Effector memory CD4-positive, alpha-beta T cell (primary cell): ENCODE data around the gene CDH23.

Experiments
- DNase-seq, 3 donors: peaks; one replicate each; pipeline ENCODE4 v3.0.0-alpha.2; 2020
- H3K27ac ChIP-seq: 2 replicates; pipeline ENCODE4 v1.7.0; 2013; ENCODE audit warnings: mild to moderate bottlenecking, low read length, moderate library complexity; ENCODE audit not compliant: insufficient read depth, poor library complexity, severe bottlenecking
- H3K27me3 ChIP-seq: replicated peaks from 2 replicates; pipeline ENCODE4 v1.7.0; 2013; ENCODE audit warnings: mild to moderate bottlenecking, low read length; ENCODE audit not compliant: insufficient read depth, control insufficient read depth, poor library complexity, severe bottlenecking
- H3K36me3 ChIP-seq: 2 replicates; pipeline ENCODE4 v1.7.0; 2013; ENCODE audit warnings: mild to moderate bottlenecking, low read length, moderate library complexity; ENCODE audit not compliant: control insufficient read depth, insufficient read depth
- H3K4me1 ChIP-seq: 2 replicates; pipeline ENCODE4 v1.7.0; 2013; ENCODE audit warnings: low read length, mild to moderate bottlenecking; ENCODE audit not compliant: control insufficient read depth, insufficient read depth, poor library complexity, severe bottlenecking
- H3K4me3 ChIP-seq: 2 replicates; pipeline ENCODE4 v1.7.0; 2013; ENCODE audit warnings: low read length, low read depth, mild to moderate bottlenecking; ENCODE audit not compliant: insufficient read depth, poor library complexity, severe bottlenecking
- H3K9me3 ChIP-seq: 2 replicates; pipeline ENCODE4 v1.7.0; 2013; ENCODE audit warnings: mild to moderate bottlenecking, low read length, moderate library complexity; ENCODE audit not compliant: control insufficient read depth

The CDH23 gene

DNA sequence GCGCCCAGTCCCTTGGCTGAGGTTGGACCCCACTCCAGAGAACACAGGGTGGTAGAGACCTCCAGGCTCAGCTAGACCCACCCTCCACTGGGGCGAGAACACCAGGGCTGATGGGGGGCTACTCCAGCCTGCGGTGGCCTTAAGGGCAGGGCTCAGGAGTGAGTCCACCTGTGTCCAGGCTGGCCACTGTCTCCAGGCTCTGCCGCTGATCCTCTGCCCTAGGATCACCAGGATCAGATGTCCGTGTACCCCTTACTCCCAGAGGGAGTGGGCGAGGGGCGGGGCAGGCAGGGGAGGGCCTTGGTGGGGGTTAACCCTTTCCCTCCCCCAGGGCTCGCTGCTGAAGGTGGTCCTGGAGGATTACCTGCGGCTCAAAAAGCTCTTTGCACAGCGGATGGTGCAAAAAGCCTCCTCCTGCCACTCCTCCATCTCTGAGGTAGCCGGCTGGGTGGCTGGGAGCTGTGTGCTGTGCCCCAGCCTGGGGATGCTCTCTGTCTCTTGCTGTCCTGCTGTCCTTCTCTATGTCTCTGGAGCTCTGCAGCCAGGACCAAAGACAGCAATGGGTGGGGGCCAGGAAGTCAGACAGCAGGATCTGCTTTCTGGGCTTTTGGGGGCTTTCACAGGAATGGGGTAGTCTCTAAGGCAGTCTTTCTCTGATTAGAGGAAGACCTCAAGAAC is 416.3 kb downstream of the CDH23 start:
- Histone ChIP-seq H3K36me3 (peaks cover 24% of the 10 kb centered on the region), H3K9me3 (no peaks in the 10 kb centered on the region), H3K4me1 (no peaks in the 10 kb centered on the region), H3K4me3 (no peak overlapping the region), H3K27me3 (no peaks in the 10 kb centered on the region), H3K27ac (no peak overlapping the region)
- DNase-seq: no peak

DNA sequence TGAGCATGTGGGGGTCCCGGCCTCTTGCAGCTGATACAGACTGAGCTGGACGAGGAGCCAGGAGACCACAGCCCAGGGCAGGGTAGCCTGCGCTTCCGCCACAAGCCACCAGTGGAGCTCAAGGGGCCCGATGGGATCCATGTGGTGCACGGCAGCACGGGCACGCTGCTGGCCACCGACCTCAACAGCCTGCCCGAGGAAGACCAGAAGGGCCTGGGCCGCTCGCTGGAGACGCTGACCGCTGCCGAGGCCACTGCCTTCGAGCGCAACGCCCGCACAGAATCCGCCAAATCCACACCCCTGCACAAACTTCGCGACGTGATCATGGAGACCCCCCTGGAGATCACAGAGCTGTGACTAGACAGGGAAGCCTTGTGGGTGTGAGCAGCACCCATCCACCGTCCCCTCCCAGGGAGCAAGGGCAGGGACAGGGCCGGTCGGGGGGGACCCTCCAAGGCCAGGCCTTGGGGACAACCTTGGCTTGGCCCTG is 418.2 kb downstream of the CDH23 start:
- H3K4me1 ChIP-seq: no peaks in the 10 kb centered on the region
- DNase-seq: no peak
- no peaks in the 10 kb centered on the region for H3K27me3 ChIP-seq
- H3K9me3 ChIP-seq: no peaks in the 10 kb centered on the region
- H3K4me3 ChIP-seq: no peak overlapping the region
- H3K27ac ChIP-seq: no peak overlapping the region
- peaks cover 43% of the 10 kb centered on the region for H3K36me3 ChIP-seq

DNA sequence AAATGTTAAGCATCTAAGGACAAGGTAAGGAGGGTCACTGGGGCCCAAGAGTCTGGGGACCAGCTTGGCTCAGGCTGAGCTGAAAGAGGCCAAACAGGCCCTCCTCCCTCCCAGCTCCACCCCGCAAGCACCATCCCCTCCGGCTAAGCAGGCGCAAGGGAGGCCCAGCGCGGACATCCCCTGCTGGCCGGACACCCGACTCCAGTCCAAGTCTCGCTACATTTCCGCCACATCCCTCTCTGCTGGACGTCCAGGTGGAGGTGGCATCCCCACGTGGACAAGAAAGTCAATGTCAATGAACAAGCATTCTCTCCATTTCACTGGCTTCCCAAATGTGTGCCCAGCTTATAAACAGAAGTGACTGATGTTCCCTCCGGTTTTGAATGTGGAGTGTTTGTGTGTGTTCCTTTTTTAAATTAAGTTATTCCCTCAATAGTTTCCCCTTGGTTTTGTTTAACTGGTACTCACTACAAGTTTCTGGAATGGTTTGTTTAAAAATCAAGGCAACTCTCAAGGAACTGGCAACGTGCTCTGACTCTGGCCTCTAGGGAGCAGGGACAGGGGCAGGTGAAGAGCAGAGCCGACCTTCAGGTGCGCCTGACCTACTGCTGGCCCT is 418.9 kb downstream of the CDH23 start:
- no peak for DNase-seq
- no peaks in the 10 kb centered on the region for H3K27me3 ChIP-seq
- H3K4me1 ChIP-seq: no peaks in the 10 kb centered on the region
- peaks cover 50% of the 10 kb centered on the region for H3K36me3 ChIP-seq
- no peak overlapping the region for H3K4me3 ChIP-seq
- no peaks in the 10 kb centered on the region for H3K9me3 ChIP-seq
- no peak overlapping the region for H3K27ac ChIP-seq

DNA sequence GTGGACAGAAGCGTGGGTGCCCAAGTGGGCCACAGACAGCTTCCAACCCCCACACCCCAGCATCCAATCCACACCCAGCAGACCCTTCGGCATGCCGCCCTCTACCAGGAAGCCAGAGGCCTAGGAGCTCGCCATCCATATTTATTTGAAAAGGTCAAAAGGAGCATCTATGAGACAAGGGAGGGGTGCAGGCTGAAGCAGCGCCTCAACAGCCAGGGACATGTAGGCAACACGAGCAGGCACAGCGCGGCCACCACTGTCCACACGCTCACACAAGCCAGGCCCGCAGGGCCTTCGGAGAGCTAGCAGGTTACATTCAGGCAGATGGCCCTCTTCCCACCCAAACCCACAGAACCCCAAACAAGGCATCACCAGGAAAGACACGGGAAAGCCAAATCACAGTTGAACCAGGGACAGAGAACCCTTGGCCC is 419.7 kb downstream of the CDH23 start:
- no peaks in the 10 kb centered on the region for H3K4me1 ChIP-seq
- no peaks in the 10 kb centered on the region for H3K9me3 ChIP-seq
- no peak for DNase-seq
- peaks cover 58% of the 10 kb centered on the region for H3K36me3 ChIP-seq
- no peak overlapping the region for H3K4me3 ChIP-seq
- H3K27ac ChIP-seq: no peak overlapping the region
- no peaks in the 10 kb centered on the region for H3K27me3 ChIP-seq

DNA sequence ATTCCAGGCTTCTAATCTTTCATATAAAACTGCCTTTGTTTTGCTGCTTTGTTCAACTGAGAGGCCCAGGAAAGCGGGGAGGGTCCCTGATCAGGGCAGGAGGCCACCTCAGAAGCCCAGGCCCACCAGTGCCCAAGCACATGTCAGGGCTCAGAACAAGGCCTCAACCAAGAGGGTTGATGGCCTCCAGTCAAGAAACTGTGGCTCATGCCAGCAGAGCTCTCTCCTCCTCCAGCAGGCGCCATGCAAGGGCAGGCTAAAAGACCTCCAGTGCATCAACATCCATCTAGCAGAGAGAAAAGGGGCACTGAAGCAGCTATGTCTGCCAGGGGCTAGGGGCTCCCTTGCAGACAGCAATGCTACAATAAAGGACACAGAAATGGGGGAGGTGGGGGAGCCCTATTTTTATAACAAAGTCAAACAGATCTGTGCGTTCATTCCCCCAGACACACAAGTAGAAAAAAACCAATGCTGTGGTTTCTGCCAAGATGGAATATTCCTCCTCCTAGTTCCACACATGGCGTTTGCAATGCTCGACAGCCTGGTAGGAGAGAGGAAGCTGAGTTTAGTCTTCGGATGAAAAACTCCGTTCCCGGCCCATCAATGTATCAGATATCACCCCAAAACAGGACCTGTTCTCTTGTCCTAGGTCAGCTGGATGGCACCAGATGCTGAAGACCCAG is 420.4 kb downstream of the CDH23 start:
- H3K27ac ChIP-seq: no peak overlapping the region
- no peaks in the 10 kb centered on the region for H3K27me3 ChIP-seq
- H3K4me3 ChIP-seq: no peak overlapping the region
- peaks cover 64% of the 10 kb centered on the region for H3K36me3 ChIP-seq
- no peaks in the 10 kb centered on the region for H3K9me3 ChIP-seq
- no peak for DNase-seq
- H3K4me1 ChIP-seq: no peaks in the 10 kb centered on the region

DNA sequence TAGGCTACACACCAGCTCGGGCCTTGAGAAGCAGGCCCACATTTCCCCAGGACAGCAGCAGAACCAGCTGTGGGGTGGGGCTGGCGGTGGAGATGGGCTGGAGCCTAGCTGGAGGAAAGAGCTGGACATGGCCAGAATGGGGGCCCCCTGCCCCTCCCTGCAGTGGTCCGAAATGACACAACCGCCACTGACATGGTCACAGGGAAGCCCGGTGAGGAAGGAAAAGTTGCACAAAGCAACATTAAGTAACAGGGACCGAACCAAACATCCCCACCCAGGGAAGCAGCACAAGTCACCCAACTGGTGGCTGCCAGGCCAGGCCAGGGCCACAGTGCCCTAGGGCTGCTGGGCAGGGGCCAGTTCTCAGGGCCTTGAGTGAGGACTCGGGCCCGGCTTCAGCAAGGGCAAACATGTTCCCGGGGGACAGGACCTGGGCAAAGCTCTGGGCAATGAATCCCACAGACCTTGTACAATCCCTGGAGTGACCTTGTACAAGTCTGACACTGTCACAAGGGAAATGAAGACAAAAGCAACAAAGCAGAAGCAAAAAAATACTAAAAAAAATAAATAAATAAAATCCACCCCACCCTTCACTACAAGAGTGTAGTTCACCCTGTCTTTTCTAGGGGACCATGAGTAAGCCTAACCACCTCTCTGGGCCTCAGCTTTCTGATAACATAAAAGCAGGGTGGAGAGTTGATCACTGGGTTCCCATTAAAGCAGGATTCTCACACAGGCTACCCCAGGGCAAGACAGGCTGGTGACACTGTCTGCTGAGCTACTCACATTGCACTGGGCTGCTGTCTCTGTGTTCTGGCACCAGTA is 421.3 kb downstream of the CDH23 start:
- no peaks in the 10 kb centered on the region for H3K27me3 ChIP-seq
- H3K27ac ChIP-seq: no peak overlapping the region
- H3K9me3 ChIP-seq: no peaks in the 10 kb centered on the region
- H3K4me3 ChIP-seq: no peak overlapping the region
- peaks cover 69% of the 10 kb centered on the region for H3K36me3 ChIP-seq
- no peaks in the 10 kb centered on the region for H3K4me1 ChIP-seq
- no peak for DNase-seq

DNA sequence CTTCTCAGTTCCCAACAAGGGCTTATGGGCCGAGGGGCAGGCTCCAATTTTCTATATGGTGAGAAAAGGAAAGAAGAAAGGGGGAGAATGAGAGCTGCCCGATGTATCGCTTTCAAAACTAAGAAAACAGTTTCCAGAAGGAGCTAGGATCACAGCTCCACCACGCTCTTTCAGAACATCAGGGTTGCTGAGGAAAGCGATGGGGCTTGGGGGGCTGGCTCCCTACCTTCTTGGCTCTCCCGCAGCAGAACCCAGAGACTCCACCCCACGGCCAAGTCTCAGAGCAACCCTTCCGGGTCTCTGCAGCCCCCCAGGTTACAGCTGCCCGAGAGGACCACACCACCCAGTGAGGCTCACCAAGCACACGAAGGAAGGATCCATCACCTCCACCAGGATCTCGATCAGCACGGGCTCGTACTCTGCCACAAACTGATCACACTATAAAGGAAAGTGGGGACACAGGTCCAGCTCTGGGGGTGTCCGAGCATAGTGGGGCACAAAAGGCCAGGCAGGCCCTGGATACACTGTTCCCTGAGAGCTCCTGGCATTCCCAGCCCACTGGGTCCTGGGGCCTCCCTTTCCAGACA is 422.0 kb downstream of the CDH23 start:
- Histone ChIP-seq H3K27ac (no peak overlapping the region), H3K27me3 (no peaks in the 10 kb centered on the region), H3K36me3 (peaks cover 76% of the 10 kb centered on the region), H3K4me1 (no peaks in the 10 kb centered on the region), H3K9me3 (no peaks in the 10 kb centered on the region), H3K4me3 (no peak overlapping the region)
- no peak for DNase-seq

DNA sequence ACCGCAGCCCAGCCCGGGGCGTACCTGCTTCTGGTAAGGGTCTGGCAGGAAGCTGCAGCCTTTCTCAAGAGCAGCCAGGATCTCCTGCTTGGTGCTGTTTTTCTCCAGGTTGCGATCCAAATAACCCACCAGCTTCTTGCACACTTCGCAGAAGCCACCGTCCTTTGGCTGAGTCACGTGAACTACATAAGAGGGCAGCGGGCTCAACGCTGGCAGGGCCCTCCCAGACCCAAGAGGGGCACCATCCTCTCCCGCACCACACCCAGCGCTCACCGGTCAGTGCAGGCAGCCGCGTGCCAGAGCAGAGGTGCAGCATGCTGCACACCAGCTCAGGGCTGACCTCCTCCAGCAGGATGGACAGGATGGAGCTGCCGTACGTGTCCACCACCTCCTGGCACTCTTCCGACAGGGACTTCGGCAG is 422.7 kb downstream of the CDH23 start:
- H3K36me3 ChIP-seq: peaks cover 83% of the 10 kb centered on the region
- no peak overlapping the region for H3K27ac ChIP-seq
- H3K27me3 ChIP-seq: no peaks in the 10 kb centered on the region

DNA sequence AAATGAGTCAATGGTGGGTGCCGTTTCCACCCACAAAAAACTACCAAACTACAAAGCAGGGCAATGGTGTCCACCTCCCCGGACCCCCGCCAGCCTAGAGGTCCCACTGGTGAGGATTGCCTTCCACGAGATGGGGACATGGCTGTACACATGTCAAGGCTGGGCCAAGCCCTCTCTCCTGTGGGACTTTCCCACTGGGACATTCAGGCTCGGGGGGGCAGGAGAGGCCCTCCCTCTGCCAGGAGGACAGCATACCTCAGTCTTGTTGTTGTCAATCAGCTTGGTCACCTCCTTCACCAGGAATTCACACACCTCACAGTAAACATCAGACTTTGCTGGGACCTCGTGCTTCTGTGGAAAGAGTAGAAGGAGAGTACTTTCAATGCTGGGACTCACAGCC is 423.3 kb downstream of the CDH23 start:
- no peaks in the 10 kb centered on the region for H3K9me3 ChIP-seq
- no peak overlapping the region for H3K27ac ChIP-seq
- H3K27me3 ChIP-seq: no peaks in the 10 kb centered on the region
- H3K4me1 ChIP-seq: no peaks in the 10 kb centered on the region
- no peak overlapping the region for H3K4me3 ChIP-seq
- no peak for DNase-seq
- H3K36me3 ChIP-seq: peaks cover 87% of the 10 kb centered on the region

More for the DNA sequence above, 422.7 kb downstream of the CDH23 start:
- Histone ChIP-seq H3K9me3 (no peaks in the 10 kb centered on the region), H3K4me1 (no peaks in the 10 kb centered on the region), H3K4me3 (no peak overlapping the region)
- no peak for DNase-seq
